HG03139 (cell line): Measurements from ENCODE around the gene ERVK3-1.
"Not testable (repeated sequence)": the region's sequence is repeated elsewhere in the genome, so short reads cannot be mapped to it uniquely, and the experiment has no call there.

Experiments
- ATAC-seq: cut with Tn5 transposase; IDR thresholded peaks from one replicate; pipeline ENCODE4 v1.9.1; 2021; ENCODE audit not compliant: unreplicated experiment

ERVK3-1 gene

GRCh38 chr19:58305065-58305931 is at the start of gene ERVK3-1:
ERVK3-1 (plus strand) TSS chr19:58305377; CDS start chr19:58312169, 6,792 bp downstream.
- ATAC-seq = peak; percentile 96

GRCh38 chr19:58258259-58258658 is 46.9 kb upstream of the ERVK3-1 start:
- ATAC-seq = not testable (repeated sequence)

- no peak for ATAC-seq
Observed at GRCh38 chr19:58261600-58261967, 43.6 kb upstream of the ERVK3-1 start.

- no peak for ATAC-seq
Observed at GRCh38 chr19:58261968-58262921, 42.9 kb upstream of the ERVK3-1 start.

- ATAC-seq = no peak
Observed at GRCh38 chr19:58262922-58263296, 42.3 kb upstream of the ERVK3-1 start.

GRCh38 chr19:58265100-58265499 is 40.1 kb upstream of the ERVK3-1 start:
- no peak for ATAC-seq

GRCh38 chr19:58268344-58268743 is 36.8 kb upstream of the ERVK3-1 start:
- ATAC-seq = no peak

GRCh38 chr19:58274771-58275201 is 30.4 kb upstream of the ERVK3-1 start:
- no peak for ATAC-seq

- no peak for ATAC-seq
Observed at GRCh38 chr19:58275564-58275963, 29.6 kb upstream of the ERVK3-1 start.

GRCh38 chr19:58277197-58277596 is 28.0 kb upstream of the ERVK3-1 start:
- ATAC-seq = no peak

GRCh38 chr19:58277748-58278540 is 27.2 kb upstream of the ERVK3-1 start:
- ATAC-seq = no peak

- peak; percentile 87 for ATAC-seq
Observed at GRCh38 chr19:58278541-58279041, 26.6 kb upstream of the ERVK3-1 start, which contains the start of gene ZNF8. ZNF8 (plus strand) TSS chr19:58278955; CDS start chr19:58279082, 127 bp downstream.

GRCh38 chr19:58279042-58279924 is 25.9 kb upstream of the ERVK3-1 start:
- peak; percentile 20 for ATAC-seq

GRCh38 chr19:58279925-58280316 is 25.3 kb upstream of the ERVK3-1 start:
- no peak for ATAC-seq

GRCh38 chr19:58284199-58284598 is 21.0 kb upstream of the ERVK3-1 start:
- ATAC-seq = no peak

- no peak for ATAC-seq
Observed at GRCh38 chr19:58291943-58292342, 13.2 kb upstream of the ERVK3-1 start.

- ATAC-seq = no peak
Observed at GRCh38 chr19:58294743-58295374, 10.3 kb upstream of the ERVK3-1 start.

- ATAC-seq = no peak
Observed at GRCh38 chr19:58296104-58296503, 9.1 kb upstream of the ERVK3-1 start.

- no peak for ATAC-seq
Observed at GRCh38 chr19:58300620-58301019, 4.6 kb upstream of the ERVK3-1 start.
